ENCODE measurements around the gene PPM1G. TPM values are rescaled to one million over a fixed set of nuclear protein-coding genes. Genes with fewer than 3 reads are reported as not detected.

The PPM1G gene
- total RNA-seq, 2 experiments from 2014 or later: 115 to 121 TPM

DNA sequence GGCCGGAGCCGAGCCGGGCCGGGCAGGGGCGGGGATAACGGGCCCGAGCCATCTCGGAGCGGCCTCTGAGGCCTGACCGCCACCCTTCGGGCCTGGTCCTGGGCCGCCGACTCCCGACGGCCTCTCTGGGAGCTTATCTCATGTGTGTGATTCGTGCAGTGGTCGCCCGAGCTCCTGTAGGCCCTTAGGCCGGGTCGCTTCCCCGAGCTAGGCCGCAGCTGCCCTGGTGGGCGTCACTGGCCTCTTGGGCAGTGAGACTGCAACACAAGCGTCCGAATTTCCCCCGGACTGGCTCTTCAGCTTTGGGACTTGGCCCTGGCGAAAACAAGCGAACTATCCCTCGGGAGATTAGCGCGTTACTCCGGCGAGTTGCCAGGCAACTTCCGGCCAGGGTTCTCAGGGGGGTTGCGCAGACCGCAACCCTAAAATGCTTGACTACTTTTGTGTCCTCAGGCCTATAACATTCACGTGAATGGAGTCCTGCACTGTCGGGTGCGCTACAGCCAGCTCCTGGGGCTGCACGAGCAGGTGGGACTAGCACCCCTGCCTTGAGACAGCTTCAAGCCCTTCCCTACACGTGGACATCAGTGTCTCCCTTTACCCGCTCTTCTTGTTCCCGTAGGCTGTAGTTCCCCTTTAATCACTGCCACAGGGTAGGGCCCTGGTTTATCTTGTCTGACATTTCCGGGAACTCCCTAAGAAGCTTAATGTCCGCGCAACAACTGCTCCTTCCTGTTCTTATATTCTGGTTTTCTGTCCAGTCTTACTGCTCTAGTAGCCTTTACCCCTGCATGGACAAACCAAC is 38.4 kb downstream of the PPM1G start:
- ChIA-PET CTCF (interaction anchor here (0.5 to 2.9 kb wide), 5 partner anchors 9 to 312 kb away, joined by 3 to 18 read pairs (median 4); partner anchors contain the start of genes GTF3C2 and ZNF513), POLR2A (interaction anchor here (0.7 to 1.7 kb wide), 2 partner anchors 14 to 39 kb away, joined by 3 to 5 read pairs; partner anchors contain the start of genes GTF3C2 and PPM1G)
- peak; percentile 7 for ATAC-seq
- Mint-ChIP-seq H3K36me3 (ENCODE audit: low read depth) (peaks cover 53% of the 10 kb centered on the region), H3K9me3 (ENCODE audit: low read depth) (no peaks in the 10 kb centered on the region), H3K4me3 (peak overlapping the region; percentile 90), H3K27ac (peak overlapping the region; percentile 95), H3K4me1 (peaks cover 39% of the 10 kb centered on the region), H3K27me3 (no peaks in the 10 kb centered on the region)
- intact Hi-C loops (cut with DNase I, micrococcal nuclease): loop anchor here (1.0 to 5.0 kb wide), 18 partner anchors 9 to 521 kb away; partner anchors contain the start of genes GTF3C2 (in 2 of the 2), IFT172 (in 2 of the 2), MPV17 (in 2 of the 2) and NRBP1 (in 2 of the 2)
- DNase-seq: peak; percentile 52

DNA sequence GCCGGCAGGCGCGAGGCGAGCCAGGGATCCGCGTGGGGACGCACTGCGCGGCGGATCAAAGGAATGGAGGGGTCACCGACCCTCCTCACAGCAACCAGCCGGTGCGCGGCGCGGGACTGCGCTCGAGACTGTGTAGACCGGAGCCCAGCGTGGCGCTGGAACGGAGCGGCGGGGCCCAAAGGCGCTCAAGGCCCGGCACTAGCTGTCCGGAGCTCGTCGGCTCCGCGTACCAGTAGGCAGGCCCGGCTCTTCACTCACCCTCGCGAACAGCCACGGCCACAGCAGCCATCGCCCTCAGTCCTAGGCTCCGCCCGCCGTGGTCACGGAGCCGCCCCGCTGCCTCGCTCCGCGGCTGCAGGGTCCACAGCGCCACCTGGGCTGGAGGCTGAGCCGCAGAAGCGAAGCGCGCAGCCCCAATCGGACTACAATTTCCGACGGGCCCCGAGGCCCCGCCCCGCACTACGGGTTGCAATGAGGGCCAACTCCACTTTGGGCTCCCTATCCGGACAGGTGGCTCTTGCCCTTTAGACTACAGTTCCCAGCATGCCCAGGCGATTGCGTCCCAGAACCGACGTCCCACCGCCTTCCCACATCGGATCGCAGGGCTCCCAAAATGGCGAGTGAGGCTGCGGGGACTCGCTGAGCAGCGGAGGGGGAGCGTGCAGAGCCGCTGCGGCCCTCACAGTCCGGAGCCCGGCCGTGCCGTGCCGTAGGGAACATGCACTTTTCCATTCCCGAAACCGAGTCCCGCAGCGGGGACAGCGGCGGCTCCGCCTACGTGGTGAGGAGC is 39.2 kb downstream of the PPM1G start, which contains the start of the genes EIF2B4 and SNX17:
EIF2B4 (minus strand) TSS at position 313 of the 790 bp plus-strand sequence; CDS start at position 289, 24 bp downstream.
SNX17 (plus strand) TSS at position 591 of the 790 bp plus-strand sequence; CDS start at position 719, 128 bp downstream.
- H3K27ac Mint-ChIP-seq: peak within 1 kb of the TSS; percentile 95
- peaks cover 39% of the 10 kb centered on the region for H3K4me1 Mint-ChIP-seq
- H3K4me3 Mint-ChIP-seq: peak within 1 kb of the TSS; percentile 90
- no peaks in the 10 kb centered on the region for H3K9me3 Mint-ChIP-seq (ENCODE audit: low read depth)
- intact Hi-C loops (cut with DNase I, micrococcal nuclease): loop anchor here (1.0 to 5.0 kb wide), 18 partner anchors 10 to 522 kb away; partner anchors contain the start of genes GTF3C2 (in 2 of the 2), IFT172 (in 2 of the 2), MPV17 (in 2 of the 2) and NRBP1 (in 2 of the 2)
- DNase-seq: peak; percentile 99
- peaks cover 50% of the 10 kb centered on the region for H3K36me3 Mint-ChIP-seq (ENCODE audit: low read depth)
- ChIA-PET POLR2A (interaction anchor here (0.5 to 1.6 kb wide), 3 partner anchors 14 to 883 kb away, joined by 3 to 10 read pairs (median 10); partner anchors contain the start of gene GTF3C2), CTCF (interaction anchor here (0.5 to 2.9 kb wide), 12 partner anchors 10 to 313 kb away, joined by 3 to 18 read pairs (median 4); partner anchors contain the start of genes PPM1G, SLC4A1AP and ZNF513)
- H3K27me3 Mint-ChIP-seq: no peaks in the 10 kb centered on the region
- ATAC-seq: peak; percentile 95

- Mint-ChIP-seq H3K27ac (peak overlapping the region; percentile 85), H3K36me3 (ENCODE audit: low read depth) (peaks cover 48% of the 10 kb centered on the region), H3K4me1 (peaks cover 39% of the 10 kb centered on the region), H3K27me3 (no peaks in the 10 kb centered on the region), H3K9me3 (ENCODE audit: low read depth) (no peaks in the 10 kb centered on the region), H3K4me3 (peak overlapping the region; percentile 90)
- ATAC-seq (peak; percentile 7), DNase-seq (no peak)
- POLR2A ChIA-PET: interaction anchor here (0.5 to 1.6 kb wide), 3 partner anchors 13 to 883 kb away, joined by 3 to 10 read pairs (median 10); partner anchors contain the start of gene GTF3C2
- intact Hi-C loops (cut with DNase I, micrococcal nuclease): loop anchor here (1.0 to 5.0 kb wide), 18 partner anchors 11 to 523 kb away; partner anchors contain the start of genes GTF3C2 (in 2 of the 2), IFT172 (in 2 of the 2), MPV17 (in 2 of the 2) and NRBP1 (in 2 of the 2)
- CTCF ChIA-PET: interaction anchor here (0.5 to 2.9 kb wide), 16 partner anchors 9 to 1639 kb away, joined by 3 to 10 read pairs (median 4); partner anchors contain the start of genes GTF3C2, PPM1G and SLC4A1AP
These were observed 39.8 kb downstream of the PPM1G start for GRCh38 chr2:27369471-27370025.

GRCh38 chr2:27363933-27364332 is 45.5 kb downstream of the PPM1G start:
- Mint-ChIP-seq H3K9me3 (ENCODE audit: low read depth) (no peaks in the 10 kb centered on the region), H3K4me1 (peaks cover 28% of the 10 kb centered on the region), H3K4me3 (no peak overlapping the region), H3K36me3 (ENCODE audit: low read depth) (peaks cover 33% of the 10 kb centered on the region), H3K27ac (peak overlapping the region; percentile 5), H3K27me3 (no peaks in the 10 kb centered on the region)
- DNase-seq: no peak
- ChIA-PET POLR2A (interaction anchor here (0.6 kb wide), 1 partner anchor 166 kb away, joined by 3 read pairs; no protein-coding TSS in a partner anchor), CTCF (no interaction called here)
- peak; percentile 34 for ATAC-seq
- intact Hi-C loops (cut with DNase I, micrococcal nuclease): no loop called here

- intact Hi-C loops (cut with DNase I, micrococcal nuclease): no loop called here
- CTCF ChIA-PET: no interaction called here
- Mint-ChIP-seq H3K27me3 (no peaks in the 10 kb centered on the region), H3K27ac (no peak overlapping the region), H3K4me1 (peaks cover 32% of the 10 kb centered on the region), H3K4me3 (no peak overlapping the region), H3K36me3 (ENCODE audit: low read depth) (peaks cover 35% of the 10 kb centered on the region), H3K9me3 (ENCODE audit: low read depth) (no peaks in the 10 kb centered on the region)
- ATAC-seq (no peak), DNase-seq (no peak)
- POLR2A ChIA-PET: interaction anchor here (0.6 kb wide), 1 partner anchor 23 kb away, joined by 5 read pairs; no protein-coding TSS in a partner anchor
These were observed 46.5 kb downstream of the PPM1G start for GRCh38 chr2:27362678-27363420.

DNA sequence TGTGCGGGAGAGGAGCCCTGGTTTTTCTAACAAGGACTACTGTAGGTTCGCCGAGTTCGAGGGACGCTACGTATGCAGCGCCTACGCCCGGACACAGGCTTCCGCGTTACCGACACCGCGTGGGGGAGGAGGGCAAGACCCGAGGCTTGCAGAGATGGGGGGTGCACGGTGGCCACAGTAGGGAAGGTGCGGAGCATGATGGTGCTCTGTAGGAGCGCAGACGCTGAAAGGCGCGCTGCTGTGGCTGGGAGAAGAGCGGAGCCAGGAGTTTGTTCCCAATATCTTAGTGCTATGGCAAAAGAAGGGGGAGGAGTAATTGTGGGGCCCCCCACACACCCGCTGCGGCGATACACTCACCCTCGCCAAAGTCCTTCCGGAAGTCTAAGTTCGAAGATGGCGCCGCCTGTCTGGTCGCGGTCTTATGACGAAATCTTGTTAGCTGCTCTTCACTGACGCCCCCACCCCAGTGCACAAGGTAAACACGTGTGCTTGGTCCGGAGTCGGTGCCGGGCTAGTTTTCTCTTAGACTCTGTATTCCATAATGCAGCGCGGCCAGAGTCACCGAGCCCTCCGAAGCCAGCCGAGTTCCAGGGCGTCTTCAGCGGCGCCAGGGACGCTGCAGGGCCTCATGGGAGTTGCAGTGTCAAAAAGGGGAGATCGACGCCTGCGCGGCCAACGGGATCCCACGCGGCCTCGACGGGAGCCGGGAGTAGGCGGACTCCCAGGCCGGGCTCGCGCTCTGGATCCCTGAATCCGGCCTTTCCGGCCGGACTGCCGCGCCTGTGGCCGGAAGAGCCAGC is 52.8 kb downstream of the PPM1G start, which contains the start of gene GTF3C2:
GTF3C2 (minus strand) TSS at position 383 of the 800 bp plus-strand sequence. CDS start 13,210 bp downstream, outside the sequence.
- Mint-ChIP-seq H3K4me1 (peaks cover 50% of the 10 kb centered on the region), H3K36me3 (ENCODE audit: low read depth) (peaks cover 19% of the 10 kb centered on the region), H3K27ac (peak within 1 kb of the TSS; percentile 100), H3K4me3 (peak within 1 kb of the TSS; percentile 98), H3K27me3 (no peaks in the 10 kb centered on the region), H3K9me3 (ENCODE audit: low read depth) (no peaks in the 10 kb centered on the region)
- ATAC-seq (peak; percentile 82), DNase-seq (peak; percentile 96)
- ChIA-PET POLR2A (interaction anchor here (1.4 to 2.0 kb wide), 3 partner anchors 13 to 272 kb away, joined by 3 to 10 read pairs (median 5); partner anchors contain the start of genes CCDC121 and GPN1), CTCF (interaction anchor here (0.7 to 1.5 kb wide), 6 partner anchors 11 to 306 kb away, joined by 3 to 5 read pairs (median 4); no protein-coding TSS in a partner anchor)
- intact Hi-C loops (cut with DNase I, micrococcal nuclease): loop anchor here (1.0 to 5.0 kb wide), 20 partner anchors 14 to 1034 kb away; partner anchors contain the start of genes ATRAID (in 2 of the 2), EIF2B4 (in 2 of the 2), IFT172 (in 2 of the 2) and MPV17 (in 2 of the 2)

DNA sequence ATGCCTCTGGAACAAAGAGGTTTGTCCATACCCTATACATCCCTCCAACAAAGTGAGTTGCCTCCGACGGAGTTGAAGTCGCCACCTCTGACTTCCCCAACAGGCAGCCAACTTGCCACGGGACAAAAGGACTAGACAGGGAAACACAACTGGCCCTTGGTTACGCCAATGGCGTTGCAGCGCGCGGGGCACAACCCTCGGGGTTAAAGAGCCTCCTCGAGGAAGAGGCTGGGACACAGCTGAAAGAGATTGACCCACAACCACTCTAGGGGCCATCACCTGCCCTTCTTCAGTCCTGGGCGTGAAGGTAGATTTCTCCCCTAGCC is 53.4 kb downstream of the PPM1G start:
- Mint-ChIP-seq H3K27me3 (no peaks in the 10 kb centered on the region), H3K9me3 (ENCODE audit: low read depth) (no peaks in the 10 kb centered on the region), H3K4me3 (peak overlapping the region; percentile 98), H3K4me1 (peaks cover 51% of the 10 kb centered on the region), H3K36me3 (ENCODE audit: low read depth) (peaks cover 21% of the 10 kb centered on the region), H3K27ac (peak overlapping the region; percentile 100)
- peak; percentile 28 for ATAC-seq
- POLR2A ChIA-PET: interaction anchor here (1.4 to 2.0 kb wide), 3 partner anchors 13 to 273 kb away, joined by 3 to 10 read pairs (median 5); partner anchors contain the start of genes CCDC121 and GPN1
- CTCF ChIA-PET: interaction anchor here (1.0 to 1.5 kb wide), 2 partner anchors 13 to 76 kb away, joined by 4 to 5 read pairs; no protein-coding TSS in a partner anchor
- intact Hi-C loops (cut with DNase I, micrococcal nuclease): loop anchor here (1.0 to 5.0 kb wide), 20 partner anchors 14 to 1035 kb away; partner anchors contain the start of genes ATRAID (in 2 of the 2), EIF2B4 (in 2 of the 2), IFT172 (in 2 of the 2) and MPV17 (in 2 of the 2)
- DNase-seq: no peak

- CTCF ChIA-PET: interaction anchor here (0.7 to 1.1 kb wide), 4 partner anchors 15 to 231 kb away, joined by 3 to 4 read pairs (median 4); partner anchors contain the start of genes ABHD1 and MPV17
These were observed 54.8 kb downstream of the PPM1G start for GRCh38 chr2:27354597-27354927.

More at GRCh38 chr2:27354597-27354927, 54.8 kb downstream of the PPM1G start:
- Mint-ChIP-seq H3K4me1 (peaks cover 51% of the 10 kb centered on the region), H3K36me3 (ENCODE audit: low read depth) (peaks cover 24% of the 10 kb centered on the region), H3K27ac (no peak overlapping the region), H3K4me3 (peak overlapping the region; percentile 28), H3K27me3 (no peaks in the 10 kb centered on the region), H3K9me3 (ENCODE audit: low read depth) (no peaks in the 10 kb centered on the region)
- no peak for DNase-seq
- POLR2A ChIA-PET: no interaction called here
- ATAC-seq: no peak
- intact Hi-C loops (cut with DNase I, micrococcal nuclease): no loop called here

Data from activated CD4-positive, alpha-beta T cell treated with anti-CD3 and anti-CD28 coated beads for 36 hours (primary cell).